Measurements from ENCODE around the gene SCTR. TPM values are rescaled to one million over a fixed set of nuclear protein-coding genes. Genes with fewer than 3 reads are reported as not detected.

The SCTR gene
- total RNA-seq, 1 donor from 2014 or later, result not detected

GRCh38 chr2:119464981-119465380, 59.3 kb downstream of the SCTR start:
- Mint-ChIP-seq H3K9me3 (ENCODE audit: unreplicated experiment) (no peaks in the 10 kb centered on the region), H3K36me3 (ENCODE audit: unreplicated experiment) (no peaks in the 10 kb centered on the region), H3K27me3 (ENCODE audit: unreplicated experiment) (peaks cover 33% of the 10 kb centered on the region), H3K4me1 (ENCODE audit: unreplicated experiment) (no peaks in the 10 kb centered on the region), H3K4me3 (ENCODE audit: unreplicated experiment) (no peak overlapping the region), H3K27ac (ENCODE audit: unreplicated experiment) (no peak overlapping the region)
- no peak for DNase-seq (ENCODE audit: extremely low spot score, unreplicated experiment)
- TF ChIP-seq CTCF (IDR thresholded peaks at IDR 0.05), result no peak

- no peaks in the 10 kb centered on the region for H3K9me3 Mint-ChIP-seq (ENCODE audit: unreplicated experiment)
- no peaks in the 10 kb centered on the region for H3K4me1 Mint-ChIP-seq (ENCODE audit: unreplicated experiment)
- no peaks in the 10 kb centered on the region for H3K36me3 Mint-ChIP-seq (ENCODE audit: unreplicated experiment)
- H3K4me3 Mint-ChIP-seq (ENCODE audit: unreplicated experiment), result no peak overlapping the region
- no peak for DNase-seq (ENCODE audit: extremely low spot score, unreplicated experiment)
- H3K27ac Mint-ChIP-seq (ENCODE audit: unreplicated experiment), result no peak overlapping the region
- H3K27me3 Mint-ChIP-seq (ENCODE audit: unreplicated experiment), result peaks cover 33% of the 10 kb centered on the region
- no peak for TF ChIP-seq CTCF (IDR thresholded peaks at IDR 0.05)
These were observed 60.3 kb downstream of the SCTR start for GRCh38 chr2:119463990-119464389.

GRCh38 chr2:119463136-119463535, 61.1 kb downstream of the SCTR start:
- Mint-ChIP-seq H3K27me3 (ENCODE audit: unreplicated experiment) (peaks cover 31% of the 10 kb centered on the region), H3K36me3 (ENCODE audit: unreplicated experiment) (no peaks in the 10 kb centered on the region), H3K9me3 (ENCODE audit: unreplicated experiment) (no peaks in the 10 kb centered on the region), H3K4me3 (ENCODE audit: unreplicated experiment) (no peak overlapping the region), H3K4me1 (ENCODE audit: unreplicated experiment) (no peaks in the 10 kb centered on the region), H3K27ac (ENCODE audit: unreplicated experiment) (no peak overlapping the region)
- TF ChIP-seq CTCF (IDR thresholded peaks at IDR 0.05), result no peak
- DNase-seq (ENCODE audit: extremely low spot score, unreplicated experiment), result no peak

DNA sequence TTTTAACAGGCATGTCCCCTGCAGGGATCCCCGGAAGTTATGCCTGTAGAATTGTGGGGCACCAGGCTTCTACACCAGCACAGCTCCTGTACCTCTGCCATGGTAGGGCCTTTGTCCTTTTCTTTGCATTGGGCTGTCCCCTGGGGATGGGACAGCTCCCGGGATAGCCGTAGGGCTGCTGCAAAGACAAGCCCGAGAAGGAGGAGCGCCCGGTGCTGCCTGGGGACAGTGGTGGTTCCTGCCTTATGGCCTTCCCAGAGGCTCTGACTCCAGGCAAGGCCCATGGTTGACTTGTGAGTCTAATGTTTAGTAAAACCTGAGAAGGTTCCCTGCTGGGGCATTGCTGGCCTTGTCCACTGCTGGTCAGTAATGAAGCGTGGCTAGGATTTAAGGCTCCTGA, 61.7 kb downstream of the SCTR start:
- no peak for DNase-seq (ENCODE audit: extremely low spot score, unreplicated experiment)
- H3K4me3 Mint-ChIP-seq (ENCODE audit: unreplicated experiment), result no peak overlapping the region
- no peak for TF ChIP-seq CTCF (IDR thresholded peaks at IDR 0.05)
- peaks cover 32% of the 10 kb centered on the region for H3K27me3 Mint-ChIP-seq (ENCODE audit: unreplicated experiment)
- H3K4me1 Mint-ChIP-seq (ENCODE audit: unreplicated experiment), result no peaks in the 10 kb centered on the region
- no peak overlapping the region for H3K27ac Mint-ChIP-seq (ENCODE audit: unreplicated experiment)
- no peaks in the 10 kb centered on the region for H3K36me3 Mint-ChIP-seq (ENCODE audit: unreplicated experiment)
- no peaks in the 10 kb centered on the region for H3K9me3 Mint-ChIP-seq (ENCODE audit: unreplicated experiment)

DNA sequence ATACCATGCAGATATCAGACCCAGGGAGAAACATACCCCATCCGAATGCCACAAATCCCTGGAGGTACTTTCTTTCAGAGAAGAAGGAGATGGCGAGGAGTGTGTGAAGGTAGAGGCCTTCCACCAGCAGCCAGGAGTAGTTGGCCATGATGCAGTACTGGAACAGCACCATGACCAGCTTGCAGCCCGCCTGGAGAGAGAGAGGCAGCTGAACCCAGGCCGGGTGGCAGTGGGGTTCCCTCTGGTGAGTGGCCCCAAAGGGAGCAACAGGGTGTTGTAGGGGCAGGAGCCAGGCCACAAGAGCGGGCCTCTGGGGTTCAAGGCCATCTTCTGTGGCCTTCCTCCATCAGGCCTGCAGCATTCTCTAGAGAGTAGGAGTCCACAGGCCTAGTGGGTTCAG, 62.5 kb downstream of the SCTR start:
- no peaks in the 10 kb centered on the region for H3K4me1 Mint-ChIP-seq (ENCODE audit: unreplicated experiment)
- DNase-seq (ENCODE audit: extremely low spot score, unreplicated experiment), result no peak
- peaks cover 37% of the 10 kb centered on the region for H3K27me3 Mint-ChIP-seq (ENCODE audit: unreplicated experiment)
- H3K9me3 Mint-ChIP-seq (ENCODE audit: unreplicated experiment), result no peaks in the 10 kb centered on the region
- H3K4me3 Mint-ChIP-seq (ENCODE audit: unreplicated experiment), result no peak overlapping the region
- H3K36me3 Mint-ChIP-seq (ENCODE audit: unreplicated experiment), result no peaks in the 10 kb centered on the region
- no peak overlapping the region for H3K27ac Mint-ChIP-seq (ENCODE audit: unreplicated experiment)
- no peak for TF ChIP-seq CTCF (IDR thresholded peaks at IDR 0.05)

Measured in osteocyte (in vitro differentiated cells).